ENCODE results near the gene PTPRM. TPM values are rescaled to one million over a fixed set of nuclear protein-coding genes. Genes with fewer than 3 reads are reported as not detected.

The PTPRM gene
- total and polyA plus RNA-seq, 9 donors = 45.6 to 82.0 (median 56.9) TPM

GRCh38 chr18:8252371-8252770 is 685.3 kb downstream of the PTPRM start:
- H3K4me1 ChIP-seq (ENCODE audit: insufficient read depth) = peaks cover 3% of the 10 kb centered on the region
- intact Hi-C loops (cut with DNase I) = no loop called here
- no peak overlapping the region for H3K27ac ChIP-seq
- no peaks in the 10 kb centered on the region for H3K9me3 ChIP-seq
- H3K27me3 ChIP-seq = no peaks in the 10 kb centered on the region
- H3K4me3 ChIP-seq = no peak overlapping the region
- WGBS, 3 donors = 76 to 89% (median 79%) methylated on average over 3 of the region's 3 CpGs
- no peak for DNase-seq
- H3K36me3 ChIP-seq = no peaks in the 10 kb centered on the region
- TF ChIP-seq EP300 (IDR thresholded peaks at IDR 0.05) (no peak), CTCF (IDR thresholded peaks at IDR 0.05) (no peak), POLR2A (IDR thresholded peaks at IDR 0.05) (no peak)

DNA sequence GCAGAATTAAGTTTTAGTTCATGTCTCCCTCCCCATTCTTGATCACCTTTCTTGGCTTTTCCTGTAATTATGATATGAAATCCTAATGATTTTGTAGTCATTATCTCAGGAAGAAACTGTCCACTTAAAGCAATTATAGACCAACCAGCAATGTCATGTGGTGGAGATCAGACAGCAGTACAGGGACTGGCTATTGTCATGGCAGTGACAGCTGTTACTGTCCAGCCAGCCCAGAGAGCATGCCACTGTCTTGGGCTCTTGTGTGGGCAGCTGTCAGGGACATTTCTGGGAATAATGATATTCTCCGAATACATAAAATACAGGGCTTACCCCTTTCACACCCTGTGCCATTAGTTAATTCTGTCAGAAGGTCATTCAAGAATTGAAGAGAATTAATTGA is 686.8 kb downstream of the PTPRM start:
- Histone ChIP-seq H3K4me1 (ENCODE audit: insufficient read depth) (peaks cover 3% of the 10 kb centered on the region), H3K9me3 (no peaks in the 10 kb centered on the region), H3K4me3 (no peak overlapping the region), H3K27ac (no peak overlapping the region), H3K36me3 (no peaks in the 10 kb centered on the region), H3K27me3 (no peaks in the 10 kb centered on the region)
- TF ChIP-seq CTCF (IDR thresholded peaks at IDR 0.05) (no peak), POLR2A (IDR thresholded peaks at IDR 0.05) (no peak), EP300 (IDR thresholded peaks at IDR 0.05) (no peak)
- 94 to 98% (median 97%) methylated on average over 1 of the region's 1 CpG for WGBS, 3 donors
- intact Hi-C loops (cut with DNase I) = no loop called here
- no peak for DNase-seq

DNA sequence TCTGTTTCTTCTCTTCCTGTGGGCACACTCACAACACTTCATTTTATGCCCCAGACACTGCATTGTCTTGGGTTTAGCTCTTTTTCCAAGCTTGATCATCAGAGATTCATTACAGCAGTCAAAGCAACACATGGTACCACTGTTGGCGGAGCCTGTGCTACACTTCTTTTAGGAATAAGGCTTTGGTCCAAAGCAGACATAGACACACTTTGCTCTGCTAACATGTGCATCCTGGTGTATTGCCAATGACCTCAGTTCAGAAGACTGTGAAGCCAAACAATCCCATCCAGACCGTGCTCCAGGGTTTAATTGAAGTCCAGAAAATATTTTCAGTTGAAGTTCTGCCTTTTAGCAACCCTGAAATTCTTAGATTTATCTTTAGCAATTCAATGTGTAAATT is 687.5 kb downstream of the PTPRM start:
- TF ChIP-seq POLR2A (IDR thresholded peaks at IDR 0.05) (no peak), CTCF (IDR thresholded peaks at IDR 0.05) (no peak), EP300 (IDR thresholded peaks at IDR 0.05) (no peak)
- H3K27ac ChIP-seq = no peak overlapping the region

GRCh38 chr18:8257851-8258434 is 690.8 kb downstream of the PTPRM start:
- Histone ChIP-seq H3K27me3 (no peaks in the 10 kb centered on the region), H3K4me1 (ENCODE audit: insufficient read depth) (peaks cover 3% of the 10 kb centered on the region), H3K4me3 (no peak overlapping the region), H3K27ac (no peak overlapping the region), H3K36me3 (no peaks in the 10 kb centered on the region), H3K9me3 (no peaks in the 10 kb centered on the region)
- 89 to 92% (median 90%) methylated on average over 5 of the region's 5 CpGs for WGBS, 3 donors
- intact Hi-C loops (cut with DNase I) = no loop called here
- TF ChIP-seq EP300 (IDR thresholded peaks at IDR 0.05) = no peak
- TF ChIP-seq CTCF (IDR thresholded peaks at IDR 0.05) = no peak
- no peak for TF ChIP-seq POLR2A (IDR thresholded peaks at IDR 0.05)
- no peak for DNase-seq

More for the DNA sequence above, 687.5 kb downstream of the PTPRM start:
- Histone ChIP-seq H3K27me3 (no peaks in the 10 kb centered on the region), H3K4me3 (no peak overlapping the region), H3K4me1 (ENCODE audit: insufficient read depth) (peaks cover 3% of the 10 kb centered on the region), H3K36me3 (no peaks in the 10 kb centered on the region), H3K9me3 (no peaks in the 10 kb centered on the region)
- DNase-seq = no peak
- intact Hi-C loops (cut with DNase I) = no loop called here
- 35 to 42% (median 38%) methylated on average over 2 of the region's 2 CpGs for WGBS, 3 donors

Measured in ovary (tissue), 9 donors.